Neural cell (in vitro differentiated cells): ENCODE data around the gene DERL3.

ENCODE experiments used
- CTCF ChIP-seq: fragments of 450-650 bp; IDR thresholded peaks from 2 replicates; pipeline ENCODE4 v1.5.1; 2014; ENCODE audit warnings: antibody characterized with exemption, mild to moderate bottlenecking, moderate library complexity; ENCODE audit not compliant: poor library complexity, severe bottlenecking
- EP300 ChIP-seq: fragments of 450-650 bp; conservative IDR thresholded peaks from 2 replicates; pipeline ENCODE4 v1.6.1; 2014; ENCODE audit warnings: antibody characterized with exemption, mild to moderate bottlenecking, moderate library complexity; ENCODE audit not compliant: poor library complexity, severe bottlenecking
- EZH2 ChIP-seq: fragments of 200-600, 300-800 bp; shearing (Covaris generic), sonication (generic); IDR thresholded peaks from 2 replicates; pipeline ENCODE4 v1.6.1; 2014; ENCODE audit warnings: antibody characterized with exemption, low read length, borderline replicate concordance, mild to moderate bottlenecking; ENCODE audit not compliant: insufficient read depth, poor library complexity, severe bottlenecking
- POLR2AphosphoS5 ChIP-seq: IDR thresholded peaks from 2 replicates; pipeline ENCODE4 v1.6.1; 2012
- RAD21 ChIP-seq: fragments of 450-650 bp; conservative IDR thresholded peaks from 2 replicates; pipeline ENCODE4 v1.6.1; 2014; ENCODE audit warnings: antibody characterized with exemption, mild to moderate bottlenecking, moderate library complexity
- REST ChIP-seq: IDR thresholded peaks from 2 replicates; pipeline ENCODE4 v1.6.1; 2012; ENCODE audit warnings: borderline replicate concordance
- SMC3 ChIP-seq: fragments of 450-650 bp; conservative IDR thresholded peaks from 2 replicates; pipeline ENCODE4 v1.6.1; 2014; ENCODE audit warnings: antibody characterized with exemption, mild to moderate bottlenecking, moderate library complexity; ENCODE audit not compliant: poor library complexity
- TAF1 ChIP-seq: IDR thresholded peaks from 2 replicates; pipeline ENCODE4 v1.6.1; 2012; ENCODE audit warnings: low read depth

DNA sequence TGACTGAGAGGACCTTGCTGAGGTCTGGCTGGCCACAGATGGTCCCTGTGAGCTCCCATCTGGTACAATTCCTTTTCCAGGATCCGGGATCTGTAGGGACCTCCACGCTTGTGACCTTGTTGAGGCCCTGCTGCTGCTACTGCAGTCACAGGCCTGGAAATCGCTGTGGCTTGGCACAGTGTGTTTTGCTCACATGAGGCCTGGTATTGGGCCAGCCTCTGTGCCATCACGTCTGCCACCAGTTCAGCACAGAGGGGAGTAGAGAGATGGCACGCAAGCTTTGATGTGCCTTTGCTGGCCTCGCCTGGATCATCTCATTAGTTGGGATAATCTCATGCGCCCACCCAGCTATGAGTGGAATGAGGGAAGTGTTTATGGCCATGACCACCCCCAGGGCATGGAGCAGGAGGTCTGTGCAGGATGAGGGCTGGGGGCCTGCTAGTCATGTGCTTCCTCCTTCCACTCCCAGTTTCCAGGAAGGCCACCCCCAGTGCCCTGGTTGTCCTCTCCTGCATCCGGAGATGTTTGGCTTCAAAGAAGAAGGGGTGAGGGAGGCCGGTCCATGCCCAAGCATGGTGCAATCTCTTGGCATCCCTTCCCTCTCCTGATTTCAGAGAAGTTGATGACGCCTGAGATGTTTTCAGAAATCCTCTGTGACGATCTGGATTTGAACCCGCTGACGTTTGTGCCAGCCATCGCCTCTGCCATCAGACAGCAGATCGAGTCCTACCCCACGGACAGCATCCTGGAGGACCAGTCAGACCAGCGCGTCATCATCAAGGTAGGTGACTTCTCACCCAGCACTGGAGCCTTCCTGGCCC is 22.4 kb downstream of the DERL3 start:
- TF ChIP-seq CTCF (no peak), RAD21 (no peak), POLR2AphosphoS5 (no peak), TAF1 (no peak), EP300 (no peak), SMC3 (no peak), EZH2 (no peak), REST (no peak)
